ENCODE results near the gene DIAPH3. TPM values are rescaled to one million over a fixed set of nuclear protein-coding genes. Genes with fewer than 3 reads are reported as not detected.
"Not testable (repeated sequence)": the region's sequence is repeated elsewhere in the genome, so short reads cannot be mapped to it uniquely, and the experiment has no call there.

Gene DIAPH3
- 10 to 100 TPM; 21.7 to 23.2 TPM for total RNA-seq

- Mint-ChIP-seq H3K27ac (peak within 1 kb of the TSS; percentile 76), H3K4me3 (peak within 1 kb of the TSS; percentile 88), H3K36me3 (ENCODE audit: low read depth) (peaks cover 21% of the 10 kb centered on the region), H3K4me1 (peaks cover 42% of the 10 kb centered on the region), H3K9me3 (no peaks in the 10 kb centered on the region), H3K27me3 (no peaks in the 10 kb centered on the region)
- CTCF ChIA-PET, result interaction anchor here (0.6 kb wide), 1 partner anchor 233 kb away, joined by 3 read pairs; the partner anchor contains the start of gene TDRD3
- DNase-seq, result peak; percentile 95
- POLR2A ChIA-PET, result interaction anchor here (0.7 to 2.8 kb wide), 6 partner anchors 10 to 264 kb away, joined by 3 to 21 read pairs (median 4); partner anchors contain the start of gene TDRD3
Measured at GRCh38 chr13:60163478-60164233, at the start of gene DIAPH3. TSS of gene DIAPH3 (minus strand) at chr13:60163928. CDS start at chr13:60163766, 162 bp downstream.

- Mint-ChIP-seq H3K9me3 (no peaks in the 10 kb centered on the region), H3K4me3 (no peak overlapping the region), H3K27me3 (peaks cover 26% of the 10 kb centered on the region), H3K27ac (no peak overlapping the region), H3K4me1 (no peaks in the 10 kb centered on the region), H3K36me3 (ENCODE audit: low read depth) (no peaks in the 10 kb centered on the region)
- DNase-seq, result no peak
- ChIA-PET POLR2A (no interaction called here), CTCF (no interaction called here)
Measured at GRCh38 chr13:60213236-60213744, 49.6 kb upstream of the DIAPH3 start.

GRCh38 chr13:60211548-60211947 is 47.8 kb upstream of the DIAPH3 start:
- POLR2A ChIA-PET, result no interaction called here
- peaks cover 22% of the 10 kb centered on the region for H3K27me3 Mint-ChIP-seq
- DNase-seq, result no peak
- no peak overlapping the region for H3K27ac Mint-ChIP-seq
- CTCF ChIA-PET, result no interaction called here
- no peaks in the 10 kb centered on the region for H3K4me1 Mint-ChIP-seq
- H3K36me3 Mint-ChIP-seq (ENCODE audit: low read depth), result no peaks in the 10 kb centered on the region
- H3K9me3 Mint-ChIP-seq, result no peaks in the 10 kb centered on the region
- H3K4me3 Mint-ChIP-seq, result no peak overlapping the region

GRCh38 chr13:60210510-60211330 is 47.0 kb upstream of the DIAPH3 start:
- no peaks in the 10 kb centered on the region for H3K36me3 Mint-ChIP-seq (ENCODE audit: low read depth)
- CTCF ChIA-PET, result no interaction called here
- no peak overlapping the region for H3K4me3 Mint-ChIP-seq
- DNase-seq, result no peak
- POLR2A ChIA-PET, result no interaction called here
- peaks cover 25% of the 10 kb centered on the region for H3K27me3 Mint-ChIP-seq
- no peak overlapping the region for H3K27ac Mint-ChIP-seq
- no peaks in the 10 kb centered on the region for H3K4me1 Mint-ChIP-seq
- no peaks in the 10 kb centered on the region for H3K9me3 Mint-ChIP-seq

GRCh38 chr13:60205499-60205898 is 41.8 kb upstream of the DIAPH3 start:
- DNase-seq; H3K4me1 Mint-ChIP-seq; H3K36me3 Mint-ChIP-seq (ENCODE audit: low read depth); H3K27ac Mint-ChIP-seq; H3K9me3 Mint-ChIP-seq; H3K4me3 Mint-ChIP-seq; POLR2A ChIA-PET; CTCF ChIA-PET: not testable (repeated sequence)
- H3K27me3 Mint-ChIP-seq, result peaks cover 18% of the 10 kb centered on the region

- Mint-ChIP-seq H3K4me1 (no peaks in the 10 kb centered on the region), H3K36me3 (ENCODE audit: low read depth) (no peaks in the 10 kb centered on the region), H3K9me3 (no peaks in the 10 kb centered on the region), H3K27ac (no peak overlapping the region), H3K27me3 (peaks cover 9% of the 10 kb centered on the region), H3K4me3 (no peak overlapping the region)
- POLR2A ChIA-PET, result no interaction called here
- CTCF ChIA-PET, result no interaction called here
- no peak for DNase-seq
Measured at GRCh38 chr13:60201286-60201685, 37.6 kb upstream of the DIAPH3 start.

- CTCF ChIA-PET; H3K4me1 Mint-ChIP-seq; H3K9me3 Mint-ChIP-seq; H3K36me3 Mint-ChIP-seq (ENCODE audit: low read depth); POLR2A ChIA-PET; H3K27ac Mint-ChIP-seq; DNase-seq; H3K4me3 Mint-ChIP-seq: not testable (repeated sequence)
- H3K27me3 Mint-ChIP-seq, result peaks cover 17% of the 10 kb centered on the region
Measured at GRCh38 chr13:60195893-60196292, 32.2 kb upstream of the DIAPH3 start.

- no peaks in the 10 kb centered on the region for H3K4me1 Mint-ChIP-seq
- POLR2A ChIA-PET, result no interaction called here
- DNase-seq, result no peak
- H3K4me3 Mint-ChIP-seq, result no peak overlapping the region
- H3K27me3 Mint-ChIP-seq, result peaks cover 14% of the 10 kb centered on the region
- no peak overlapping the region for H3K27ac Mint-ChIP-seq
- no peaks in the 10 kb centered on the region for H3K9me3 Mint-ChIP-seq
- CTCF ChIA-PET, result no interaction called here
- no peaks in the 10 kb centered on the region for H3K36me3 Mint-ChIP-seq (ENCODE audit: low read depth)
Measured at GRCh38 chr13:60182907-60183306, 19.2 kb upstream of the DIAPH3 start.

- Mint-ChIP-seq H3K4me1 (no peaks in the 10 kb centered on the region), H3K9me3 (no peaks in the 10 kb centered on the region), H3K27me3 (peaks cover 18% of the 10 kb centered on the region), H3K4me3 (no peak overlapping the region), H3K27ac (no peak overlapping the region), H3K36me3 (ENCODE audit: low read depth) (no peaks in the 10 kb centered on the region)
- ChIA-PET POLR2A (no interaction called here), CTCF (no interaction called here)
- DNase-seq, result no peak
Measured at GRCh38 chr13:60178327-60178726, 14.6 kb upstream of the DIAPH3 start.

GRCh38 chr13:60175571-60175970 is 11.8 kb upstream of the DIAPH3 start:
- H3K4me1 Mint-ChIP-seq, result no peaks in the 10 kb centered on the region
- H3K4me3 Mint-ChIP-seq, result no peak overlapping the region
- POLR2A ChIA-PET, result no interaction called here
- H3K27me3 Mint-ChIP-seq, result peaks cover 20% of the 10 kb centered on the region
- CTCF ChIA-PET, result no interaction called here
- DNase-seq, result no peak
- H3K27ac Mint-ChIP-seq, result no peak overlapping the region
- H3K36me3 Mint-ChIP-seq (ENCODE audit: low read depth), result no peaks in the 10 kb centered on the region
- H3K9me3 Mint-ChIP-seq, result no peaks in the 10 kb centered on the region

- H3K27me3 Mint-ChIP-seq, result peaks cover 20% of the 10 kb centered on the region
- H3K27ac Mint-ChIP-seq, result no peak overlapping the region
- ChIA-PET POLR2A (no interaction called here), CTCF (no interaction called here)
- no peaks in the 10 kb centered on the region for H3K9me3 Mint-ChIP-seq
- no peak for DNase-seq
- no peak overlapping the region for H3K4me3 Mint-ChIP-seq
- no peaks in the 10 kb centered on the region for H3K36me3 Mint-ChIP-seq (ENCODE audit: low read depth)
- no peaks in the 10 kb centered on the region for H3K4me1 Mint-ChIP-seq
Measured at GRCh38 chr13:60174113-60174512, 10.4 kb upstream of the DIAPH3 start.

GRCh38 chr13:60172111-60172510 is 8.4 kb upstream of the DIAPH3 start:
- ChIA-PET POLR2A (no interaction called here), CTCF (no interaction called here)
- H3K4me1 Mint-ChIP-seq, result no peaks in the 10 kb centered on the region
- H3K36me3 Mint-ChIP-seq (ENCODE audit: low read depth), result no peaks in the 10 kb centered on the region
- no peaks in the 10 kb centered on the region for H3K9me3 Mint-ChIP-seq
- H3K27me3 Mint-ChIP-seq, result peaks cover 20% of the 10 kb centered on the region
- DNase-seq, result no peak
- H3K4me3 Mint-ChIP-seq, result no peak overlapping the region
- H3K27ac Mint-ChIP-seq, result no peak overlapping the region

GRCh38 chr13:60170414-60170813 is 6.7 kb upstream of the DIAPH3 start:
- H3K36me3 Mint-ChIP-seq (ENCODE audit: low read depth), result no peaks in the 10 kb centered on the region
- POLR2A ChIA-PET, result no interaction called here
- H3K4me3 Mint-ChIP-seq, result no peak overlapping the region
- CTCF ChIA-PET, result interaction anchor here (1.0 kb wide), 1 partner anchor 258 kb away, joined by 5 read pairs; no protein-coding TSS in a partner anchor
- no peaks in the 10 kb centered on the region for H3K9me3 Mint-ChIP-seq
- no peak for DNase-seq
- H3K27ac Mint-ChIP-seq, result no peak overlapping the region
- peaks cover 2% of the 10 kb centered on the region for H3K4me1 Mint-ChIP-seq
- H3K27me3 Mint-ChIP-seq, result peaks cover 15% of the 10 kb centered on the region

Measured in activated CD4-positive, alpha-beta memory T cell treated with anti-CD3 and anti-CD28 coated beads, Interleukin-2, amount 10 ng/mL, durations not matched to agents 7 days and 5 days (primary cell).